Common myeloid progenitor, CD34-positive (primary cell): ENCODE measurements around the gene LRRC71.

ENCODE experiments used
- CTCF ChIA-PET: fragments of 350-600 bp; sonication (Branson Sonifier 250); formaldehyde crosslinking; loops from one replicate; lab custom pipeline; 2021; ENCODE audit warnings: antibody characterized with exemption; lab: Charles Lee
- POLR2A ChIA-PET: fragments of 350-600 bp; sonication (Branson Sonifier 250); formaldehyde crosslinking; loops from one replicate; lab custom pipeline; 2021; ENCODE audit warnings: antibody characterized with exemption; lab: Charles Lee
- DNase-seq, 3 donors: peaks; one replicate each; pipeline versions ENCODE4 v3.0.0 to v3.0.0-alpha.2; 2013
- H3K27ac ChIP-seq, 2 experiments: 1 replicate in 1 of 2; 2 replicates in 1 of 2; pipeline ENCODE4 v1.7.0; 2013; ENCODE audit warnings: inconsistent platforms in 2 of 2, low read length in 2 of 2, mild to moderate bottlenecking in 2 of 2, low read depth in 1 of 2, moderate library complexity in 1 of 2; ENCODE audit not compliant: severe bottlenecking in 2 of 2, insufficient read depth in 1 of 2, poor library complexity in 1 of 2
- H3K27me3 ChIP-seq, 5 experiments: replicated peaks in 2 of 5; 1 replicate in 3 of 5; 2 replicates in 2 of 5; pipeline versions ENCODE4 v1.6.1 to v1.7.0; 2013; ENCODE audit warnings: low read length in 4 of 5, mild to moderate bottlenecking in 2 of 5, moderate library complexity in 2 of 5, inconsistent platforms in 1 of 5; ENCODE audit not compliant: insufficient read depth in 5 of 5, control insufficient read depth in 4 of 5
- H3K36me3 ChIP-seq, 4 experiments: 1 replicate in 2 of 4; 2 replicates in 2 of 4; pipeline versions ENCODE4 v1.6.1 to v1.7.0; 2013; ENCODE audit warnings: low read length in 3 of 4, control low read depth in 1 of 4, mild to moderate bottlenecking in 1 of 4; ENCODE audit not compliant: control insufficient read depth in 4 of 4, insufficient read depth in 4 of 4
- H3K4me1 ChIP-seq, 4 experiments: 1 replicate in 3 of 4; 2 replicates in 1 of 4; pipeline versions ENCODE4 v1.6.1 to v1.7.1; 2013; ENCODE audit warnings: low read length in 3 of 4, mild to moderate bottlenecking in 3 of 4, control low read depth in 1 of 4, inconsistent platforms in 1 of 4, moderate library complexity in 1 of 4; ENCODE audit not compliant: control insufficient read depth in 4 of 4, insufficient read depth in 4 of 4; ENCODE audit errors: control extremely low read depth in 1 of 4
- H3K4me3 ChIP-seq, 7 experiments: 1 replicate in 4 of 7; 2 replicates in 3 of 7; pipeline versions ENCODE4 v1.5.1 to v1.7.0; 2013; ENCODE audit warnings: mild to moderate bottlenecking in 7 of 7, low read length in 6 of 7, moderate library complexity in 6 of 7, inconsistent platforms in 2 of 7, low read depth in 2 of 7, control low read depth in 1 of 7; ENCODE audit not compliant: insufficient read depth in 4 of 7, control insufficient read depth in 1 of 7; ENCODE audit errors: extremely low read depth in 1 of 7
- H3K9me3 ChIP-seq, 5 experiments: 1 replicate in 4 of 5; 2 replicates in 1 of 5; pipeline versions ENCODE4 v1.6.1 to v1.7.1; 2013; ENCODE audit warnings: low read length in 4 of 5, mild to moderate bottlenecking in 2 of 5, inconsistent platforms in 1 of 5, low read depth in 1 of 5, moderate library complexity in 1 of 5; ENCODE audit not compliant: control insufficient read depth in 4 of 5, insufficient read depth in 2 of 5; ENCODE audit errors: control extremely low read depth in 1 of 5
- WGBS: methylation state at CpG from one replicate; pipeline ENCODE4 v1.1.5; 2013; ENCODE audit not compliant: insufficient coverage; 5-methylcytosine and 5-hydroxymethylcytosine counted together

LRRC71 gene

DNA sequence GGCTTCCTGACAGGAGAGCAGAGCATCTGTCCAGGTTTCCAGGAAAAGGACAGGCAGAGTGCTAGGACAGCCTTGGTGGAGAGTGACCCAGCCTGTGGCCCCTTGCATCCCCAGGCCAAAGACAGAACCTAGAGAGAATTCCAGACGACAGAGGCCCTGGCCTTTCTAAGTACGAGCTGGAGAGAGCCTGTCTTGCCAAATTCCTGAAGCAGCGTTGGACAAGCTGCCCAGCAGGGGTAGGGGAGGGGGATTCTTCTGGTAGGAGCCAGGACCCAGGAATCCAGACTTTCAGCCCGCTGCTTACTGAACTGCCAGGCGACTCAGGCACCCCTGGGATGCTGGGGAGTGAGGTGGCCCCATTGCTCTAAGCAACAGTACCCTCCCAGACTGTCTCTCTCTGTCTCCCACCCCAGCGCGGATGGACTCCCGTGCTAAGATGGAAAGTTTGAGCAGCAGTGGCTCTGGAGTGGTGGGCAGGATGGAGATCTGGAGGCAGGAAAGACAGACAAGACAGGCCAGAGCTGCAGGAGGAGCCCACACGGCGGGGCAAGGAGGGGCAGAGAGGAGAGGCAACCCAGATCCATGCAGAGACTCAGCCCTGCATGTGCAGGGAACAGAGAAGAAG is 35.8 kb upstream of the LRRC71 start:
- 91% methylated on average over 5 of the region's 10 CpGs for WGBS
- Histone ChIP-seq H3K9me3 (no peaks in the 10 kb centered on the region), H3K4me1 (no peaks in the 10 kb centered on the region), H3K36me3 (no peaks in the 10 kb centered on the region), H3K27ac (no peak overlapping the region), H3K4me3 (no peak overlapping the region), H3K27me3 (peaks cover 0 to 16% (median 11%) of the 10 kb centered on the region in 5 experiments)
- POLR2A ChIA-PET = no interaction called here
- CTCF ChIA-PET = interaction anchor here (1.0 to 12.7 kb wide), 7 partner anchors 10 to 86 kb away, joined by 3 to 201 read pairs (median 5); partner anchors contain the start of genes LRRC71 and NTRK1
- DNase-seq = no peak

DNA sequence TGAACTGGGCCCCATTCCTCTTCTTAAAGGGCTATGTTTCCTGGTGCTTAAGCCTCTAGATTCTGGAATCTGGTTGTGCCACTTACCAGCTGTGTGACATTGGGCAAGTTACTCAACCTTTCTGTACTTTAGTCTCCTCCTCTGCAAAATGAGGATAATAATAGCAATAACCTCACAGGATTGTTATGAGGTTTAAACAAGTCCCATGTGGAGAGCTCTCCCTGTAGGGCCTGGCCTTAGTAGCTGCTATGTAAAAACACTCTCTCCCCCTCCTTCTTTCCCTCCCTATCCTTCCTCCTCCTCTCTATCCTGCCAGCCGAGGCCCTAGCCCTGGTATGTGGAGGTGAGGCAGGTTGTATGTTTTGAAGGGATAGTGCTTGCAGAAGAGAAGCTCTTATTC is 35.1 kb upstream of the LRRC71 start:
- no peaks in the 10 kb centered on the region for H3K4me1 ChIP-seq
- ChIA-PET POLR2A (no interaction called here), CTCF (interaction anchor here (0.7 to 12.7 kb wide), 7 partner anchors 26 to 86 kb away, joined by 3 to 201 read pairs (median 5); partner anchors contain the start of gene LRRC71)
- peaks cover 0 to 16% (median 12%) of the 10 kb centered on the region in 5 experiments for H3K27me3 ChIP-seq
- WGBS = no CpG with 5 or more reads among the region's 1 CpG
- no peak overlapping the region for H3K4me3 ChIP-seq
- no peaks in the 10 kb centered on the region for H3K9me3 ChIP-seq
- H3K27ac ChIP-seq = no peak overlapping the region
- no peaks in the 10 kb centered on the region for H3K36me3 ChIP-seq
- DNase-seq = no peak

DNA sequence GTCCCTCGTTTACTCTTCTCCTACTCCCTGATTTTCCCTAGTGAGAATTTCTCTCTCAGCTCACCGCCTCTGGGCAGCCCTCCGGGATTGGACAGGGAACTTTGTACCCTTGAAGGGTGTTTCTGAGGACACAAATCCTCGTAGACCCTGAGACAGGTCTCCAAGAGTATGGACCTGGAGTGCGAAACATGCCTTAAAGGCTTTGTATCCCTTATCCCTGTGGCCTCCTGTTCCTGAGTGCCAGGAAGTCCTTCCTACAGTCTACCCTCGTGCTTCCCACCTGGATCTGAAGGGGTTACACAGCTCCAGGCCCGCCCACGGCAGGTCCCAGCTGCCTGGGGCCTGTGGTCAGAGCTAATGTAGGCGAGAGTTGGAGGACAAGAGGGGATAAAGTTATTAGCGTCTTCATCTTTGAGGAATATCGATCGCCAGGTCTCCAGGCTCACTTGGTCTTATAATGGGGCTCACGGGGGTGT is 34.5 kb upstream of the LRRC71 start:
- 86% methylated on average over 10 of the region's 13 CpGs for WGBS
- Histone ChIP-seq H3K4me1 (no peaks in the 10 kb centered on the region), H3K27ac (no peak overlapping the region), H3K27me3 (peaks cover 0 to 16% (median 11%) of the 10 kb centered on the region in 5 experiments), H3K9me3 (no peaks in the 10 kb centered on the region), H3K36me3 (no peaks in the 10 kb centered on the region), H3K4me3 (no peak overlapping the region)
- CTCF ChIA-PET = interaction anchor here (0.7 to 12.7 kb wide), 10 partner anchors 9 to 87 kb away, joined by 3 to 201 read pairs (median 6); partner anchors contain the start of gene LRRC71
- POLR2A ChIA-PET = no interaction called here
- no peak for DNase-seq

DNA sequence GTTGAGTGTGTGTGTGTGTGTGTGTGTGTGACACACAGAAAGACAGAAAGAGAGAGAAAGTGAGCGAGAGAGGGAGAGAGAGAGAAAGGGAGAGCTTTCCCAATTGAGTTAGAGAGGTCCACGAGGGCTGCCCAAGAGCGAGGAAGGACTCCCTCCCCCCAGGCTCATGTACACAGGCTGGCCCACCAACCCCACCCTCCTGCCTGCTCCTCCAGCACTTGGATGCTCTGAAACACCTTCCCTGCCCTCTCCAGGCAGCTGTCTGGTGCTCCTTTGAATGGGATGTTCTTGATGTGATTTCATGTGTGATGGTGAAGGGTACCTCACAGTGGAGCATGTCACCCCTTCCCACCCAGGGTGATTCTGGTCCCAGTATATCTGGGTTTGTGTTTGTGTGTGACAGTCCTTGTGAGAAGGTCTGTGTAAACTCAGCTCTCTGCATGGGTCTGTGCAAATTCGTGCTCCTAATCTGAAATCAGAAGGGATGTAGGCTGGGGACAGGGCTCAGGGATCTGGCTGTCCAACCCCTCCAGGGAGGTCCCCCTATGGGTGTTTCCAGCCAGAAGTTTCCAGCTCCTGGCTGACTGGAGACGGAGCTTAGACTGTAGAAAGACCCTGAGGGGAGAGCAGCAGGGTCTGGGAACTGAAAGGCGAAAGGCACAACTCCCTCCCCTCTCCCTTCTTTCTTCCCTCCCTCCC is 33.7 kb upstream of the LRRC71 start:
- CTCF ChIA-PET = interaction anchor here (0.9 to 12.7 kb wide), 11 partner anchors 10 to 160 kb away, joined by 3 to 201 read pairs (median 6); partner anchors contain the start of genes LRRC71 and NTRK1
- POLR2A ChIA-PET = no interaction called here
- Histone ChIP-seq H3K36me3 (no peaks in the 10 kb centered on the region), H3K4me1 (peaks cover 0 to under 1% (median 0%) of the 10 kb centered on the region in 4 experiments), H3K27me3 (peaks cover 0 to 24% (median 14%) of the 10 kb centered on the region in 5 experiments), H3K27ac (no peak overlapping the region), H3K9me3 (no peaks in the 10 kb centered on the region), H3K4me3 (no peak overlapping the region)
- DNase-seq = peak in 1 of 3 donors; percentile 21
- WGBS = 10% methylated on average over 2 of the region's 6 CpGs

DNA sequence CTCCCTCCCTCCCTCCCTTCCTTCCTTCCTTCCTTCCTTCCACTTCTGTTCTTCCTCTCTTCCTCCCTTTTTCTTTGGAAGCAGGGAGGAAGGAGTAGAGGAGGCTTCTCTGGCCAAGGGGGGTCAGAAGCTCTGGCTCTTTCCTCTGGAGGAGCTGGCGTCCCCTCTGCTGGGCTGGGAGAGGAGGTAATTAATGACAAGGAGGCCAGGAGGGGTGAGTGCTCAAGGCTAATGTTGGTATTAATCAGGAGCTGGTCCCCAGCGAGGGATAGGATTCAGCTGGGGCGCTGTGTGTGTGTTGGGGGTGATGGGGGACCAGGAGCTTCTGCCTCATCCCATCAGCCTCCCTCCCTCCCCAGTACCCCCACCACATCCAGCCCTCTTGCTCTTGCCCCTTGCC is 33.1 kb upstream of the LRRC71 start:
- POLR2A ChIA-PET = no interaction called here

DNA sequence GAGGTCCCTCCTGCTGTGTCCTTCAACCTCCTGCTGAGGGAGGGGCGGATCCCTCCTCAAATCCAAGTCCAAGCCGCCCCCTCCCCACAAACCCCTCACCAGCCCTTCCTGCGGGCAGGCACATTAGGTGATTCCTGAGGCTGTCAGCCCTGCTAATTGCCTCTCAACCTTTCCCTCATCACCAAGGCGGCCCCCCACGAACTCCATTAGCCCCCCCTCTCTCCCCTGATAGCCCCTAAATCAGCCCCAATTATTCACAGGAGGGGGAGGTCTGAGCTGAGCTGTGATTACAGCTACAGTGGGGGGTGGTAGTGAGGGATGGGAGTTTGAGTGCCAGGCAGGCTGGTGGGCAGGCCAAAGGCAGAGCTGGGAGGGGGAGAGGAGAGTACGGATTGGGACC is 32.7 kb upstream of the LRRC71 start:
- peaks cover 0 to 28% (median 13%) of the 10 kb centered on the region in 5 experiments for H3K27me3 ChIP-seq
- peaks cover 0 to 10% (median 7%) of the 10 kb centered on the region in 4 experiments for H3K4me1 ChIP-seq
- H3K27ac ChIP-seq = no peak overlapping the region
- POLR2A ChIA-PET = interaction anchor here (0.6 kb wide), 1 partner anchor 39 kb away, joined by 4 read pairs; no protein-coding TSS in a partner anchor
- no CpG with 5 or more reads among the region's 6 CpGs for WGBS
- DNase-seq = no peak
- H3K36me3 ChIP-seq = no peaks in the 10 kb centered on the region
- H3K4me3 ChIP-seq = no peak overlapping the region
- no peaks in the 10 kb centered on the region for H3K9me3 ChIP-seq
- CTCF ChIA-PET = interaction anchor here (1.1 to 12.7 kb wide), 7 partner anchors 26 to 230 kb away, joined by 3 to 201 read pairs (median 8); partner anchors contain the start of genes LRRC71 and NTRK1

More for the DNA sequence above, 33.1 kb upstream of the LRRC71 start:
- Histone ChIP-seq H3K4me3 (no peak overlapping the region), H3K27ac (no peak overlapping the region), H3K36me3 (no peaks in the 10 kb centered on the region), H3K27me3 (peaks cover 0 to 28% (median 13%) of the 10 kb centered on the region in 5 experiments), H3K9me3 (no peaks in the 10 kb centered on the region), H3K4me1 (peaks cover 0 to 7% (median 4%) of the 10 kb centered on the region in 4 experiments)
- WGBS = no CpG with 5 or more reads among the region's 3 CpGs
- DNase-seq = no peak
- CTCF ChIA-PET = interaction anchor here (0.9 to 12.7 kb wide), 10 partner anchors 10 to 230 kb away, joined by 3 to 201 read pairs (median 6); partner anchors contain the start of genes LRRC71 and NTRK1
